T-helper 17 cell (primary cell): Measurements from ENCODE around the gene ERC1. TPM values are rescaled to one million over a fixed set of nuclear protein-coding genes. Genes with fewer than 3 reads are reported as not detected.
"Not testable (repeated sequence)": the region's sequence is repeated elsewhere in the genome, so short reads cannot be mapped to it uniquely, and the experiment has no call there.

Experiments
- ATAC-seq: fragments of 150-1000 bp; cut with Tn5 transposase; 2 replicates; pipeline ENCODE4 v1.10.0; 2021; ENCODE audit warnings: mild to moderate bottlenecking, moderate library complexity
- DNase-seq, 3 donors: peaks; one replicate each; pipeline versions ENCODE4 v3.0.0 to v3.0.0-alpha.2; 2020 to 2021
- H3K9me3 ChIP-seq: one replicate; pipeline ENCODE4 v1.7.0; 2013; ENCODE audit warnings: low read length, mild to moderate bottlenecking; ENCODE audit not compliant: control insufficient read depth, poor library complexity, severe bottlenecking
- H3K27ac Mint-ChIP-seq: one replicate; pipeline ENCODE4 v1.8.0; 2022; ENCODE audit warnings: mild to moderate bottlenecking, moderate library complexity, mixed read lengths
- H3K27me3 Mint-ChIP-seq: one replicate; pipeline ENCODE4 v1.8.0; 2022; ENCODE audit warnings: mixed read lengths
- H3K36me3 Mint-ChIP-seq: one replicate; pipeline ENCODE4 v1.8.0; 2022; ENCODE audit warnings: low read depth, mixed read lengths
- H3K4me1 Mint-ChIP-seq: one replicate; pipeline ENCODE4 v1.8.0; 2022; ENCODE audit warnings: mild to moderate bottlenecking, mixed read lengths
- H3K4me3 Mint-ChIP-seq: one replicate; pipeline ENCODE4 v1.8.0; 2022; ENCODE audit warnings: mild to moderate bottlenecking, moderate library complexity, mixed read lengths
- total RNA-seq, 4 donors: library from RNA in 2 of 4; stranded (reverse) in 2 of 4; gene quantifications; one replicate each; pipeline ENCODE4 v1.2.3 and lab custom pipeline; 2022 to 2026

Gene ERC1
- total RNA-seq, 2 donors from 2014 or later = 46.7 to 52.1 TPM

DNA sequence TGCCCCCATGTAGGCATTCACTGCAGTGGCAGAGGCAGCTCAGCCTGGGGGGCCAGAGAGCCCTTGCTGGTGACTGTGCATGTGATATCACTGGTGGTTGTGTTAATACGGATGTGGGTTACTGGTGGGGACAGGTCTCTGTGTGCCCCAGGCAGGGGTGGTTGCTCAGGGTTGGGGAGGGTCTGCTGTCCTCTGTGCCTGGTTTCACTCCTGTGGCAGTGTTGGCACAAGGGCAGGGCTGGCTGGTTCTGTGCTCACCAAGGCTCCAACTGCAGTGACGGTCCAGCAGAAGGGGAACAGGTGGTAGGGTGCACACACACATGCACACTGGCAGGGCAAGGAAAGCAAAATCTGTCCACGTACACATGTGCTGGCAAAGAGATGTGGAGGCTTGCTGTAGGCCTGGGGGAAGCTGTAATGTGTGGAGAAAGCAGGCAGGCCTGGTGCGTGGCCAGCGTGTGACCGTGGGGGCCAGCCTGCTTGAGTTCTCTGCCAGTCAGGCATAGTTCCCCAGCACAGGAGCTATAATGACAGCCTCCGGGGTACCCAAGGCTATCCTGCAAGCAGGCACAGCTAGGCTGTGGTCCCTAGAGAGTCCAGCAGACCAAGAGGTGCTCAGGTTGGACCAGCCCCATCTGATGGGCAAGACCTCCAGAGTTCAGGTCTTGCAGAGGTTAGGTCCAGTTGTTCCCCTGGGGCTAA, 348.7 kb downstream of the ERC1 start:
- no peak for ATAC-seq
- Mint-ChIP-seq H3K4me1 (peaks cover 12% of the 10 kb centered on the region), H3K27ac (no peak overlapping the region), H3K4me3 (no peak overlapping the region), H3K27me3 (no peaks in the 10 kb centered on the region), H3K36me3 (no peaks in the 10 kb centered on the region)
- H3K9me3 ChIP-seq = no peaks in the 10 kb centered on the region
- DNase-seq = no peak

- not testable (repeated sequence) for DNase-seq, H3K27me3 Mint-ChIP-seq, H3K9me3 ChIP-seq, H3K4me3 Mint-ChIP-seq, H3K36me3 Mint-ChIP-seq, H3K27ac Mint-ChIP-seq, ATAC-seq
- peaks cover 15% of the 10 kb centered on the region for H3K4me1 Mint-ChIP-seq
Measured at GRCh38 chr12:1341270-1341669, 350.2 kb downstream of the ERC1 start.

GRCh38 chr12:1343422-1343821, 352.4 kb downstream of the ERC1 start:
- no peak for ATAC-seq
- no peaks in the 10 kb centered on the region for H3K27me3 Mint-ChIP-seq
- H3K4me1 Mint-ChIP-seq = peaks cover 8% of the 10 kb centered on the region
- DNase-seq = no peak
- H3K27ac Mint-ChIP-seq = no peak overlapping the region
- no peaks in the 10 kb centered on the region for H3K9me3 ChIP-seq
- no peak overlapping the region for H3K4me3 Mint-ChIP-seq
- no peaks in the 10 kb centered on the region for H3K36me3 Mint-ChIP-seq

- H3K9me3 ChIP-seq = no peaks in the 10 kb centered on the region
- Mint-ChIP-seq H3K4me1 (peaks cover 8% of the 10 kb centered on the region), H3K4me3 (no peak overlapping the region), H3K36me3 (no peaks in the 10 kb centered on the region), H3K27me3 (no peaks in the 10 kb centered on the region), H3K27ac (no peak overlapping the region)
- ATAC-seq (no peak), DNase-seq (no peak)
Measured at GRCh38 chr12:1344245-1344644, 353.2 kb downstream of the ERC1 start.

DNA sequence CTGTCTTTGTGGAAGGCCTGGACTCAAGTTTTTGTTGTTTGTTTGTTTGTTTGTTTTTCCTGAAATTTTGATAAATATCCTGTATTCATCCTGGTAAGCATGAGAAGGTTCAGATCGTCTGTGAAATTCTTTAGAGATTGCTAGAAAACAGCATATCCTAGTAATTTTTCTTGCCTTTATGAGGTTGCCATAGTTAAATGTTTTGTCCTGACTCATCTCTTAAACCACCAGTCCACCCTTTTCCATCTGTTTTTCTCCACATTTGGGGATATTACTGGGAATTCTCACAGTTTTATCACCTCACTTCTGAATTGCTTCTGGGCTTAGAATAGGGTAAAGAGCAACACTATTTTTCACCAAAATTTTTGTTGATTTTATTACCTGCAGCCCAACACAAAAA, 355.1 kb downstream of the ERC1 start:
- Mint-ChIP-seq H3K36me3 (no peaks in the 10 kb centered on the region), H3K27ac (no peak overlapping the region), H3K4me1 (peaks cover 8% of the 10 kb centered on the region), H3K27me3 (no peaks in the 10 kb centered on the region), H3K4me3 (peak overlapping the region; percentile 19)
- DNase-seq = no peak
- no peak for ATAC-seq
- no peaks in the 10 kb centered on the region for H3K9me3 ChIP-seq

DNA sequence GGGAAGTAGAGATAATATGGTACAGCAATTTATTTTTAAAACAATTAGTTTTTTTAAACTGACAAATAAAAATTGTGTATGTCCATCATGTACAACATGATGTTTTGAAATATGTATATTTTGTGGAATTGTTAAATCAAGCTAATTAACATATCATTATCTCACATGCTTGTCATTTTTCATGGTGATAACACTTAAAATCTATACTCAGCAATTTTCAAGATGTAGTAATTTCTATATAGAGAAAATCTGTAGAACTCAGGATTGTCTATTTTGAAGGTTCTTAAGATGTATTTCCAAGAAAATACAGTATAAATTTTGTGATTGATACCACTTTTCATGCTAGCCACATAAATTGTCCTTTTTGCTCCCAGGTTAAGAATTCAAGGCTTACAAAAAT, 356.3 kb downstream of the ERC1 start:
- no peak for DNase-seq
- Mint-ChIP-seq H3K27me3 (no peaks in the 10 kb centered on the region), H3K4me1 (peaks cover 11% of the 10 kb centered on the region), H3K36me3 (no peaks in the 10 kb centered on the region), H3K27ac (no peak overlapping the region), H3K4me3 (no peak overlapping the region)
- no peaks in the 10 kb centered on the region for H3K9me3 ChIP-seq
- ATAC-seq = no peak

- no peak overlapping the region for H3K4me3 Mint-ChIP-seq
- H3K27me3 Mint-ChIP-seq = no peaks in the 10 kb centered on the region
- H3K4me1 Mint-ChIP-seq = peaks cover 12% of the 10 kb centered on the region
- H3K36me3 Mint-ChIP-seq = peaks cover 1% of the 10 kb centered on the region
- H3K9me3 ChIP-seq = no peaks in the 10 kb centered on the region
- H3K27ac Mint-ChIP-seq = no peak overlapping the region
- no peak for DNase-seq
- ATAC-seq = no peak
Measured at GRCh38 chr12:1348606-1349005, 357.6 kb downstream of the ERC1 start.

DNA sequence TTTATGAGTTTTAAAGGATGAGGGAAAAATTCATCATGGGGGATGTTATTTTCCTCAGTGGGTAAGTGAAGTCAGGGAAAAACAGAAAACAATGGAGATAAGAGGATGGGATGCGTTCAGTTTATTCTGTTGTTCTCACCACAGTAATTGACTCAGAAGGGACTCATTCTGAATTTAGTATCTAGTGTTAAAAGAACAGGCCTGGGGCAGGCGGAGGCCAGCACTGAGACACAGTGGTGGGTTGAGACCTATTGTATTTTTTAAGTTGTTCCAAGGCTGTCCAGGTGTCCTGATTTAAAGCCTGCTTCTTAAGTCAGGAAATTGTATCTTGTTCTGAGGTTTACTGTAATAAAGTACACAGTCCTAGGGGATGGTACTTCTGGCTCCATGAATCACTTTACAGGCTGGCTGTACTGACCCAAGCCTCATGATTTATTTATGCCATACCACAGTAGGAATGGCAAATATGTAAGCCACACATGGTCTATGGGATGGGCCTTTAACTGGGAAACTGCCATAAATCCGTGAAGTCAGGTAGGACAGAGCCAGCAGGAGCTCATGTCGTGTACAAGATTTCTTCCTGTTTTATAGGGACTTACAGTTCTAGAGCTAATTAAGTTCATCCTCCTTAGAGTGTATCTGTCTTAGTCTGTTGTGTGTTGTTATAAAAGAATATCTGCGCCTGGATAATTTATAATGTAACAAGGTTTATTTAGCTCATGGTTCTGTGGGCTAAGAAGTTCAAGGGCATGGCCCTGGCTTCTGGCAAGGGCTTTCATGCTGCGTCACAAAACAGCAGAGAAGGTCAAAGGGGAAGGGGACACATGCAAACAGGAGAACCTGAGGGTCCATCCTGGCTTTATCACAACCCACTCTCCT, 359.3 kb downstream of the ERC1 start:
- ATAC-seq (no peak), DNase-seq (no peak)
- Mint-ChIP-seq H3K36me3 (peaks cover 3% of the 10 kb centered on the region), H3K27me3 (no peaks in the 10 kb centered on the region), H3K4me1 (peaks cover 15% of the 10 kb centered on the region), H3K27ac (no peak overlapping the region), H3K4me3 (no peak overlapping the region)
- H3K9me3 ChIP-seq = no peaks in the 10 kb centered on the region

- no peaks in the 10 kb centered on the region for H3K27me3 Mint-ChIP-seq
- no peak for ATAC-seq
- peaks cover 3% of the 10 kb centered on the region for H3K36me3 Mint-ChIP-seq
- H3K4me3 Mint-ChIP-seq = no peak overlapping the region
- no peak for DNase-seq
- H3K27ac Mint-ChIP-seq = no peak overlapping the region
- peaks cover 12% of the 10 kb centered on the region for H3K4me1 Mint-ChIP-seq
- H3K9me3 ChIP-seq = no peaks in the 10 kb centered on the region
Measured at GRCh38 chr12:1350934-1351240, 359.9 kb downstream of the ERC1 start.

GRCh38 chr12:1351926-1352325, 360.9 kb downstream of the ERC1 start:
- no peak overlapping the region for H3K27ac Mint-ChIP-seq
- DNase-seq (no peak), ATAC-seq (no peak)
- no peak overlapping the region for H3K4me3 Mint-ChIP-seq
- no peaks in the 10 kb centered on the region for H3K27me3 Mint-ChIP-seq
- peaks cover 3% of the 10 kb centered on the region for H3K36me3 Mint-ChIP-seq
- H3K9me3 ChIP-seq = no peaks in the 10 kb centered on the region
- peaks cover 10% of the 10 kb centered on the region for H3K4me1 Mint-ChIP-seq

- no peaks in the 10 kb centered on the region for H3K27me3 Mint-ChIP-seq
- H3K27ac Mint-ChIP-seq = no peak overlapping the region
- H3K9me3 ChIP-seq = no peaks in the 10 kb centered on the region
- no peak overlapping the region for H3K4me3 Mint-ChIP-seq
- H3K4me1 Mint-ChIP-seq = peaks cover 10% of the 10 kb centered on the region
- peaks cover 3% of the 10 kb centered on the region for H3K36me3 Mint-ChIP-seq
- no peak for DNase-seq
- no peak for ATAC-seq
Measured at GRCh38 chr12:1353451-1353850, 362.4 kb downstream of the ERC1 start.

GRCh38 chr12:1355396-1355795, 364.4 kb downstream of the ERC1 start:
- Mint-ChIP-seq H3K4me3 (no peak overlapping the region), H3K27ac (no peak overlapping the region), H3K27me3 (no peaks in the 10 kb centered on the region), H3K36me3 (peaks cover 3% of the 10 kb centered on the region), H3K4me1 (peaks cover 8% of the 10 kb centered on the region)
- DNase-seq = no peak
- no peak for ATAC-seq
- no peaks in the 10 kb centered on the region for H3K9me3 ChIP-seq

DNA sequence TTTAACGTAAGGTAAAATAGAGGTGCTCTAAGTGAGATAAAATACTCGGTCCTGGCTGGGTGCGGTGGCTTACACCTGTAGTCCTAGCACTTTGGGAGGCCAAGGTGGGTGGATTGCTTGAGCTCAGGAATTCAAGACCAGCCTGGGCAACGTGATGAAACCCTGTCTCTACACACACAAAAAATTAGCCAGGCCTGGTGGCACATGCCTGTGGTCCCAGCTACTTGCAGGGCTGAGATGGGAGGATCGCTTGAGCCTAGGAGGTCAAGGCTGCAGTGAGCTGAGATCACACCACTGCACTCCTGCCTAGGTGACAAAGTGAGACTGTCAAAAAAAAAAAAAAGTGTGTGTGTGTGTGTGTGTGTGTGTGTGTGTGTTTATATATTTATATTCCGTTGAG, 364.8 kb downstream of the ERC1 start:
- DNase-seq, H3K36me3 Mint-ChIP-seq, H3K4me1 Mint-ChIP-seq, H3K27me3 Mint-ChIP-seq, H3K4me3 Mint-ChIP-seq, H3K9me3 ChIP-seq, ATAC-seq, H3K27ac Mint-ChIP-seq: not testable (repeated sequence)

DNA sequence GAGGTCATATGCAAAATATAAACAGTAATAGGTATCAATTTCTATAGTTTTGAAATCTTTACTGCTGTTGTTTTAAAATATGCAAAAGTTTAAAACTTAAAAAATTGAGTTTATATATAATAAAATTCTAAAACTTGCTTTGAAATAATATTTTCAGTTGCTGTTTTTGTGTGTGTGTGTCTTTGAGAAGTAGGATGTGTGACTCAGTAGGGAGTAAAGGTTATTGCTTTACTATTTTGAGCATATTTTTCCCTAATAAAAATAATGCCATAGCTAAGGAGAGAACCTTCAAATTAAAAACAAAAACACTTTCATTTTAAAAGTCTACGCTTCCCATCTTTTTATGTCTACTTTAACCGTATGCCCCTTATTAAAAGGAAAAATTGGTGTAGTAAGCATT, 365.3 kb downstream of the ERC1 start:
- Mint-ChIP-seq H3K4me3 (no peak overlapping the region), H3K36me3 (peaks cover 3% of the 10 kb centered on the region), H3K4me1 (peaks cover 8% of the 10 kb centered on the region), H3K27ac (no peak overlapping the region), H3K27me3 (no peaks in the 10 kb centered on the region)
- DNase-seq (no peak), ATAC-seq (no peak)
- no peaks in the 10 kb centered on the region for H3K9me3 ChIP-seq
